K562 (cell line): ENCODE results near the gene PCK2. TPM values are rescaled to one million over a fixed set of nuclear protein-coding genes. Genes with fewer than 3 reads are reported as not detected.

ENCODE experiments used
- ATAC-seq: fragments of 200-7000 bp; cut with Tn5 transposase; 3 replicates; pipeline ENCODE4 v1.9.1; 2020; ENCODE audit warnings: moderate library complexity
- BruUV-seq: library from RNA; stranded (reverse); fragments of 400-500 nt; replicated peaks from 2 replicates; lab custom pipeline; 2021; lab: Mats Ljungman, UMichigan
- CTCF ChIA-PET: fragments of 300-600 bp; formaldehyde crosslinking; extraction: SDS; loops from one replicate; lab custom pipeline; 2021; ENCODE audit warnings: low intra/inter-chr PET ratio; lab: Yijun Ruan, JAX
- POLR2A ChIA-PET: fragments of 300-600, 350-650 bp; sonication (Branson Sonifier 250); formaldehyde crosslinking; extraction: SDS; loops from one replicate; lab custom pipeline; 2021; ENCODE audit warnings: antibody characterized with exemption, inconsistent platforms; lab: Yijun Ruan, JAX
- DNase-seq, 4 experiments: peaks; one replicate each; pipeline versions ENCODE4 v3.0.0 to v3.0.0-alpha.2; 2011 to 2018; ENCODE audit warnings: low spot score in 3 of 4, mixed read lengths in 3 of 4; ENCODE audit errors: extremely low read depth in 1 of 4
- FAIRE-seq: peaks from 2 replicates; lab custom pipeline; 2011; peaks lifted over from hg19 to GRCh38; lab: Jason Lieb, UNC
- H2AFZ ChIP-seq: 2 replicates; pipeline ENCODE4 v1.6.0; 2011; ENCODE audit warnings: low read depth, low read length, control low read depth, inconsistent platforms
- H3K27ac ChIP-seq: fragments of 200-600 bp; 3 replicates; pipeline ENCODE4 v1.8.0; 2011; ENCODE audit warnings: low read depth, mild to moderate bottlenecking, control low read depth, inconsistent platforms, low read length, moderate library complexity, mixed read lengths; ENCODE audit errors: extremely low read depth
- H3K27me3 ChIP-seq, 2 experiments: fragments of 300-600 bp in 1 of 2; 2 replicates in 1 of 2; 3 replicates in 1 of 2; pipeline versions ENCODE4 v1.6.0 to v1.8.0; 2011; ENCODE audit warnings: inconsistent platforms in 2 of 2, low read length in 2 of 2, mild to moderate bottlenecking in 1 of 2, mixed read lengths in 1 of 2, moderate library complexity in 1 of 2; ENCODE audit not compliant: control insufficient read depth in 2 of 2, insufficient read depth in 2 of 2
- H3K36me3 ChIP-seq: fragments of 300-600 bp; 3 replicates; pipeline ENCODE4 v1.8.0; 2011; ENCODE audit warnings: mild to moderate bottlenecking, low read length, inconsistent platforms; ENCODE audit not compliant: control insufficient read depth, insufficient read depth
- H3K4me1 ChIP-seq, 2 experiments: fragments of 200-600 bp in 1 of 2; replicated peaks in 1 of 2; 2 replicates in 1 of 2; 3 replicates in 1 of 2; pipeline versions ENCODE4 v1.5.1 to v1.8.0; 2011; ENCODE audit warnings: inconsistent platforms in 2 of 2, low read length in 2 of 2, mild to moderate bottlenecking in 1 of 2, mixed read lengths in 1 of 2, moderate library complexity in 1 of 2; ENCODE audit not compliant: control insufficient read depth in 2 of 2, insufficient read depth in 2 of 2
- H3K4me2 ChIP-seq: 2 replicates; pipeline ENCODE4 v1.6.1; 2011; ENCODE audit warnings: low read length, control low read depth, inconsistent platforms, mixed read lengths; ENCODE audit not compliant: insufficient read depth
- H3K4me3 ChIP-seq: fragments of 200-600 bp; sonication (generic), shearing (Covaris generic); 2 replicates; pipeline ENCODE4 v1.5.1; 2016; ENCODE audit warnings: control low read depth, inconsistent platforms
- H3K79me2 ChIP-seq: fragments of 200-600 bp; 3 replicates; pipeline ENCODE4 v1.8.0; 2011; ENCODE audit warnings: low read length, inconsistent platforms; ENCODE audit not compliant: control insufficient read depth, insufficient read depth
- H3K9ac ChIP-seq, 2 experiments: 2 replicates each; pipeline versions ENCODE4 v1.6.0 to v1.6.1; 2011; ENCODE audit warnings: low read depth in 2 of 2, low read length in 2 of 2, control low read depth in 1 of 2, inconsistent platforms in 1 of 2, mild to moderate bottlenecking in 1 of 2, mixed read lengths in 1 of 2; ENCODE audit not compliant: insufficient read depth in 1 of 2
- H3K9me1 ChIP-seq: one replicate; pipeline ENCODE4 v1.6.0; 2011; ENCODE audit warnings: inconsistent platforms, mild to moderate bottlenecking, low read length, moderate library complexity; ENCODE audit not compliant: control insufficient read depth, insufficient read depth
- H3K9me3 ChIP-seq: replicated peaks from 2 replicates; pipeline ENCODE4 v1.5.1; 2011; ENCODE audit warnings: low read depth, low read length, inconsistent platforms; ENCODE audit not compliant: control insufficient read depth, insufficient read depth
- H4K20me1 ChIP-seq: replicated peaks from 2 replicates; pipeline ENCODE4 v1.6.1; 2011; ENCODE audit warnings: low read length, inconsistent platforms, mixed read lengths; ENCODE audit not compliant: control insufficient read depth, insufficient read depth
- ATF7 ChIP-seq: fragments of 450-650 bp; IDR thresholded peaks from 2 replicates; pipeline ENCODE4 v1.7.1; 2014; ENCODE audit warnings: mild to moderate bottlenecking, moderate library complexity
- MAFF ChIP-seq: IDR thresholded peaks from 2 replicates; pipeline ENCODE4 v1.6.1; 2012; ENCODE audit warnings: low read length, improper control_type of control experiment
- MTA2 ChIP-seq: fragments of 450-650 bp; IDR thresholded peaks from 2 replicates; pipeline ENCODE4 v1.6.1; 2016; ENCODE audit warnings: low read depth
- POLR2G ChIP-seq: fragments of 200-400 bp; formaldehyde crosslinking; IDR thresholded peaks from 2 replicates; pipeline ENCODE4 v1.6.1; 2017; ENCODE audit warnings: low read depth, mild to moderate bottlenecking, antibody characterized with exemption, low read length, moderate library complexity
- POU5F1 ChIP-seq: fragments of 150-350 bp; IDR thresholded peaks from 2 replicates; pipeline ENCODE4 v1.6.1; 2014; ENCODE audit warnings: borderline replicate concordance, low read length, low read depth, mild to moderate bottlenecking; ENCODE audit not compliant: partially characterized antibody
- RBFOX2 ChIP-seq: fragments of 200-400 bp; formaldehyde crosslinking; IDR thresholded peaks from 2 replicates; pipeline ENCODE4 v1.6.1; 2017; ENCODE audit warnings: low read depth, mild to moderate bottlenecking, low read length, moderate library complexity
- RBM14 ChIP-seq: fragments of 200-400 bp; formaldehyde crosslinking; IDR thresholded peaks from 2 replicates; pipeline ENCODE4 v1.6.1; 2018; ENCODE audit warnings: low read depth, mild to moderate bottlenecking, low read length, moderate library complexity, borderline replicate concordance; ENCODE audit not compliant: insufficient read depth
- SAP30 ChIP-seq: fragments of 200-600 bp; sonication (generic); IDR thresholded peaks from 2 replicates; pipeline ENCODE4 v1.6.1; 2012; ENCODE audit warnings: borderline replicate concordance, low read depth, mild to moderate bottlenecking, moderate library complexity, low read length, control low read depth, inconsistent platforms; ENCODE audit not compliant: insufficient read depth, poor library complexity, severe bottlenecking
- ZC3H4 ChIP-seq: sonication (generic); formaldehyde crosslinking; IDR thresholded peaks from 2 replicates; pipeline ENCODE4 v1.9.0; 2021; ENCODE audit warnings: missing genetic modification reagents, borderline replicate concordance
- ZNF707 ChIP-seq: fragments of 250-450 bp; sonication (Bioruptor Pico); conservative IDR thresholded peaks from 2 replicates; pipeline ENCODE4 v1.8.0; 2022; ENCODE audit warnings: inconsistent platforms, mild to moderate bottlenecking, moderate library complexity
- ZNF77 ChIP-seq: fragments of 250-450 bp; sonication (Bioruptor Pico); IDR thresholded peaks from 2 replicates; pipeline ENCODE4 v1.5.0; 2020
- ZSCAN29 ChIP-seq: fragments of 450-650 bp; IDR thresholded peaks from 2 replicates; pipeline ENCODE4 v1.6.1; 2017
- WGBS: fragments of 100-300 bp; shearing (Covaris generic); methylation state at CpG from one replicate; pipeline ENCODE4 v1.1.6; 2016; ENCODE audit warnings: low coverage, mixed read lengths; ENCODE audit not compliant: insufficient coverage; ENCODE audit errors: missing lambda C conversion rate; 5-methylcytosine and 5-hydroxymethylcytosine counted together
- in situ Hi-C: fragments of 300-500 bp; cut with MboI; formaldehyde crosslinking; loops from 4 replicates; pipeline ENCODE4 v1.15.0; 2018; ENCODE audit warnings: inconsistent platforms, mixed read lengths
- intact Hi-C: fragments of 100-400 bp; cut with micrococcal nuclease; formaldehyde crosslinking; loops from 2 replicates; pipeline ENCODE4 v1.14.2; 2022
- polyA plus RNA-seq, 8 experiments: library from polyadenylated mRNA; depleted of rRNA in 4 of 8; stranded (reverse) in 5 of 8; unstranded in 3 of 8; fragments of >200 nt; fragmentation: Nextera tagmentation in 2 of 8; fragmentation: Illumina TruSeq in 1 of 8; extraction: Ambion mirVana in 2 of 8; extraction: Trizol in 1 of 8; gene quantifications; 2 replicates each; pipeline versions ENCODE4 v1.2.1 to v1.2.3, GENCODE V29; 2011 to 2014; ENCODE audit warnings: inconsistent platforms in 1 of 8, missing spikeins in 1 of 8
- total RNA-seq, 7 experiments: library from RNA; depleted of rRNA in 6 of 7; stranded (reverse); fragments of >200 nt in 6 of 7; fragmentation: Illumina TruSeq in 2 of 7; extraction: Trizol in 2 of 7; gene quantifications; 2 replicates each; pipeline versions ENCODE4 v1.2.1 to v1.2.3, GENCODE V29; 2011 to 2021; ENCODE audit warnings: low replicate concordance in 1 of 7
- TF ChIP-seq, protein P1 (sequence below): fragments of 450-650 bp; IDR thresholded peaks from 2 replicates; pipeline ENCODE4 v1.6.1; 2016; ENCODE audit warnings: low read depth, mild to moderate bottlenecking, moderate library complexity
- TF ChIP-seq, protein P2 (sequence below): fragments of 250-450 bp; sonication (Bioruptor Pico); IDR thresholded peaks from 2 replicates; pipeline ENCODE4 v1.5.0; 2021
- TF ChIP-seq, protein P3 (sequence below): fragments of 450-650 bp; IDR thresholded peaks from 2 replicates; pipeline ENCODE4 v1.6.1; 2016
- TF ChIP-seq, protein P4 (sequence below), 2 experiments: fragments of 150-350 bp in 1 of 2; IDR thresholded peaks; 2 replicates each; pipeline ENCODE4 v1.6.1; 2012 to 2016; ENCODE audit warnings: low read depth in 2 of 2, low read length in 2 of 2, mild to moderate bottlenecking in 1 of 2, moderate library complexity in 1 of 2

Gene PCK2
- total and polyA plus RNA-seq, 9 of the 15 experiments (the other 6 are each of a cell fraction or from before 2014, with no cell fraction given): 3.3 to 60.9 (median 30.4) TPM

DNA sequence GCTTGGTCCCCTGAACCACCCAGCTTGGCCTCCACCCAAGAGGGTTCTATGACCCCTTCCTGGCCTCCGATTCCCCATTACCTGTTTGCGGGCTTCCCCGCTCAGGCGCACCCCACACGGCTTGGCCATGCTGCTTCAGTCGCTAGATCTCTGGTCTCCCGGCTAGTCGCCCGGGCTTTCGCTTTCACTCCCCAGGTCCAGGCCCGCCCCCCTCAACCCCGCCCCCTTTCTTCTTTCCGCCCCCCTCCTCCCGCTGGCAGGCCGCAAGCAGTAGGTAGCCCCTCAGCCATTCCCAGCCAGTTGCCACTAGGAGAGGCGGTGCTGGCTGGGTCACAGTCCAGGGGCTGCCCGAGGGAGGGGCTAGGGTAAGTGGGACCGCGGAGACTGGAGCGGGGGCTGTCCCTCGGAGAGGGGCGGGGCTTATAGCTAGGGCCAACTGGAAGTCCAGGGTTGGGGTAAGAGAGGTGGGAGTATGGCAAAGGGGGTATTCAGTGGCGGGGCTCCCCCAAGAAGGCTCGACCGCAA is 52.4 kb downstream of the PCK2 start, which contains the start of gene PSME2:
TSS of gene PSME2 (minus strand) at position 158 of the 525 bp plus-strand sequence. CDS start at position 129, 29 bp downstream.
- ATAC-seq: peak; percentile 88
- Histone ChIP-seq H3K9me3 (no peaks in the 10 kb centered on the region), H3K9ac (peak within 1 kb of the TSS; percentile 81 to 97), H3K4me3 (peak within 1 kb of the TSS; percentile 98), H3K27me3 (no peaks in the 10 kb centered on the region), H3K9me1 (peaks cover 5% of the 10 kb centered on the region), H3K79me2 (peaks cover 39% of the 10 kb centered on the region), H3K4me1 (peaks cover 33 to 46% of the 10 kb centered on the region in 2 experiments; a peak in 4 of 5 replicates), H3K4me2 (peak within 1 kb of the TSS; percentile 98), H4K20me1 (no peaks in the 10 kb centered on the region), H3K36me3 (peaks cover 55% of the 10 kb centered on the region; the same call in 2 of the 3 replicates), H2AFZ (peak within 1 kb of the TSS; percentile 84), H3K27ac (peak within 1 kb of the TSS; percentile 72)
- intact Hi-C loops: loop anchor here (2.0 to 10.0 kb wide), 2 partner anchors 32 to 52 kb away; partner anchors contain the start of genes DCAF11, NRL and PCK2
- BruUV-seq: no TSS peak
- ChIA-PET POLR2A (interaction anchor here (0.6 to 2.2 kb wide), 12 partner anchors 9 to 377 kb away, joined by 3 to 6 read pairs (median 4); partner anchors contain the start of genes DCAF11, IRF9, NRL and TINF2), CTCF (no interaction called here)
- DNase-seq: peak; percentile 85 to 95 (median 91)
- FAIRE-seq: peak; percentile 81
- in situ Hi-C loops: no loop called here
- 0% methylated on average over 6 of the region's 25 CpGs for WGBS
- TF ChIP-seq SAP30 (peak; percentile 66), ZSCAN29 (no peak), RBFOX2 (0 out of 2 replicates have a peak, but pooled peaks have one; percentile 8), POLR2G (peak; percentile 74), MAFF (no peak), ZC3H4 (CRISPR knock-in tag) (no peak), ZNF77 (CRISPR knock-in tag) (no peak), MTA2 (no peak), POU5F1 (no peak), ATF7 (0 out of 2 replicates have a peak, but pooled peaks have one; percentile 9), RBM14 (no peak), ZNF707 (no peak)
- TF ChIP-seq, protein P1, sequence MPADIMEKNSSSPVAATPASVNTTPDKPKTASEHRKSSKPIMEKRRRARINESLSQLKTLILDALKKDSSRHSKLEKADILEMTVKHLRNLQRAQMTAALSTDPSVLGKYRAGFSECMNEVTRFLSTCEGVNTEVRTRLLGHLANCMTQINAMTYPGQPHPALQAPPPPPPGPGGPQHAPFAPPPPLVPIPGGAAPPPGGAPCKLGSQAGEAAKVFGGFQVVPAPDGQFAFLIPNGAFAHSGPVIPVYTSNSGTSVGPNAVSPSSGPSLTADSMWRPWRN: 0 out of 2 replicates have a peak, but pooled peaks have one; percentile 10
- TF ChIP-seq, protein P2, sequence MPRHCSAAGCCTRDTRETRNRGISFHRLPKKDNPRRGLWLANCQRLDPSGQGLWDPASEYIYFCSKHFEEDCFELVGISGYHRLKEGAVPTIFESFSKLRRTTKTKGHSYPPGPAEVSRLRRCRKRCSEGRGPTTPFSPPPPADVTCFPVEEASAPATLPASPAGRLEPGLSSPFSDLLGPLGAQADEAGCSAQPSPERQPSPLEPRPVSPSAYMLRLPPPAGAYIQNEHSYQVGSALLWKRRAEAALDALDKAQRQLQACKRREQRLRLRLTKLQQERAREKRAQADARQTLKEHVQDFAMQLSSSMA (CRISPR knock-in tag): no peak
- TF ChIP-seq, protein P3, sequence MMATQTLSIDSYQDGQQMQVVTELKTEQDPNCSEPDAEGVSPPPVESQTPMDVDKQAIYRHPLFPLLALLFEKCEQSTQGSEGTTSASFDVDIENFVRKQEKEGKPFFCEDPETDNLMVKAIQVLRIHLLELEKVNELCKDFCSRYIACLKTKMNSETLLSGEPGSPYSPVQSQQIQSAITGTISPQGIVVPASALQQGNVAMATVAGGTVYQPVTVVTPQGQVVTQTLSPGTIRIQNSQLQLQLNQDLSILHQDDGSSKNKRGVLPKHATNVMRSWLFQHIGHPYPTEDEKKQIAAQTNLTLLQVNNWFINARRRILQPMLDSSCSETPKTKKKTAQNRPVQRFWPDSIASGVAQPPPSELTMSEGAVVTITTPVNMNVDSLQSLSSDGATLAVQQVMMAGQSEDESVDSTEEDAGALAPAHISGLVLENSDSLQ: peak; percentile 31
- TF ChIP-seq, protein P4, sequence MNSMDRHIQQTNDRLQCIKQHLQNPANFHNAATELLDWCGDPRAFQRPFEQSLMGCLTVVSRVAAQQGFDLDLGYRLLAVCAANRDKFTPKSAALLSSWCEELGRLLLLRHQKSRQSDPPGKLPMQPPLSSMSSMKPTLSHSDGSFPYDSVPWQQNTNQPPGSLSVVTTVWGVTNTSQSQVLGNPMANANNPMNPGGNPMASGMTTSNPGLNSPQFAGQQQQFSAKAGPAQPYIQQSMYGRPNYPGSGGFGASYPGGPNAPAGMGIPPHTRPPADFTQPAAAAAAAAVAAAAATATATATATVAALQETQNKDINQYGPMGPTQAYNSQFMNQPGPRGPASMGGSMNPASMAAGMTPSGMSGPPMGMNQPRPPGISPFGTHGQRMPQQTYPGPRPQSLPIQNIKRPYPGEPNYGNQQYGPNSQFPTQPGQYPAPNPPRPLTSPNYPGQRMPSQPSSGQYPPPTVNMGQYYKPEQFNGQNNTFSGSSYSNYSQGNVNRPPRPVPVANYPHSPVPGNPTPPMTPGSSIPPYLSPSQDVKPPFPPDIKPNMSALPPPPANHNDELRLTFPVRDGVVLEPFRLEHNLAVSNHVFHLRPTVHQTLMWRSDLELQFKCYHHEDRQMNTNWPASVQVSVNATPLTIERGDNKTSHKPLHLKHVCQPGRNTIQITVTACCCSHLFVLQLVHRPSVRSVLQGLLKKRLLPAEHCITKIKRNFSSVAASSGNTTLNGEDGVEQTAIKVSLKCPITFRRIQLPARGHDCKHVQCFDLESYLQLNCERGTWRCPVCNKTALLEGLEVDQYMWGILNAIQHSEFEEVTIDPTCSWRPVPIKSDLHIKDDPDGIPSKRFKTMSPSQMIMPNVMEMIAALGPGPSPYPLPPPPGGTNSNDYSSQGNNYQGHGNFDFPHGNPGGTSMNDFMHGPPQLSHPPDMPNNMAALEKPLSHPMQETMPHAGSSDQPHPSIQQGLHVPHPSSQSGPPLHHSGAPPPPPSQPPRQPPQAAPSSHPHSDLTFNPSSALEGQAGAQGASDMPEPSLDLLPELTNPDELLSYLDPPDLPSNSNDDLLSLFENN (IDR thresholded peaks at IDR 0.05; ENCODE audit: low read depth in 2 of 2, low read length in 2 of 2): no peak
